ENCODE measurements around the gene TACO1.

TACO1 gene

DNA sequence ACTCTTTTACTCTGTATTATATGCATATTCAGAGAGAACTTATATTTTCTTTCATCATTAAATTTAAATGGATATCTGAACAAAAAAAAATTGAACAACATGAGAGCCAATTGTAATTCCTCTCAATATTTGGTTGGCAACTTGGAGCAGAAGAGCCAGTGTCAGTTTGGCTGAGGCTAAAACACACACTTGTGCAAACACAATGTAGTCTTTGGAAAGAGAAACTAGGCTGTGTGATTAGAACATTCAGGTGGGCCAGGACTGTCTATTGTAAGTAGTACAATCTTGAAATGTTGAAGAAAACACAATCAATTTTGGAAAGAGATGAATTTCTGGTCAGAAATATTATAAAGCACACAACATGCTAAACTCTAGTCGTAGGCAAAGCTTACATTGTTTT is 33.5 kb upstream of the TACO1 start:
- no peaks in the 10 kb centered on the region for H3K9me3 ChIP-seq (ENCODE audit: control insufficient read depth, low read length)
- no peaks in the 10 kb centered on the region for H3K36me3 ChIP-seq (ENCODE audit: control insufficient read depth in 1 of 2, insufficient read depth in 2 of 2, low read depth in 1 of 2, low read length in 2 of 2)
- H2AFZ ChIP-seq (ENCODE audit: low read depth, low read length) = no peak overlapping the region
- H3K14ac ChIP-seq (ENCODE audit: low read length in 2 of 2) = no peak overlapping the region
- no peaks in the 10 kb centered on the region for H3K27me3 ChIP-seq (ENCODE audit: control insufficient read depth in 1 of 2, insufficient read depth in 1 of 2, low read length in 2 of 2)
- H3K27ac ChIP-seq (ENCODE audit: low read length, poor library complexity, severe bottlenecking) = no peak overlapping the region
- no peak overlapping the region for H3K9ac ChIP-seq (ENCODE audit: low read length)
- H3K4me2 ChIP-seq (ENCODE audit: low read length, poor library complexity, severe bottlenecking) = no peak overlapping the region
- no peak overlapping the region for H4K8ac ChIP-seq (ENCODE audit: low read length)
- no peak overlapping the region for H2BK5ac ChIP-seq (ENCODE audit: low read depth, low read length, poor library complexity, severe bottlenecking)
- H3K4ac ChIP-seq (ENCODE audit: low read depth in 1 of 2, low read length in 2 of 2) = no peak overlapping the region
- no peak overlapping the region for H2BK12ac ChIP-seq (ENCODE audit: low read length in 2 of 2)
- H3K79me1 ChIP-seq (replicated peaks; ENCODE audit: low read length, poor library complexity, severe bottlenecking) = peaks cover 15% of the 10 kb centered on the region
- no peak overlapping the region for H3K4me3 ChIP-seq (ENCODE audit: insufficient read depth in 1 of 2, low read depth in 1 of 2, low read length in 2 of 2)
- no peak overlapping the region for H2BK15ac ChIP-seq (ENCODE audit: low read depth, poor library complexity, severe bottlenecking)
- H2BK120ac ChIP-seq (ENCODE audit: low read depth, low read length) = no peak overlapping the region
- peaks cover 6% of the 10 kb centered on the region for H3K4me1 ChIP-seq (ENCODE audit: control insufficient read depth, insufficient read depth, low read depth, low read length)
- WGBS = 86% methylated on average over 1 of the region's 1 CpG
- no peak overlapping the region for H2AK5ac ChIP-seq (ENCODE audit: low read length, severe bottlenecking)
- no peak overlapping the region for H4K91ac ChIP-seq (ENCODE audit: low read length)
- H3K23ac ChIP-seq (ENCODE audit: low read length in 2 of 2) = no peak overlapping the region
- DNase-seq = no peak
- H3K18ac ChIP-seq (ENCODE audit: low read depth in 1 of 2, low read length in 2 of 2) = no peak overlapping the region

- Histone ChIP-seq H2AK5ac (ENCODE audit: low read length, severe bottlenecking) (no peak overlapping the region), H3K9me3 (ENCODE audit: control insufficient read depth, low read length) (no peaks in the 10 kb centered on the region), H3K36me3 (ENCODE audit: control insufficient read depth in 1 of 2, insufficient read depth in 2 of 2, low read depth in 1 of 2, low read length in 2 of 2) (no peaks in the 10 kb centered on the region), H3K18ac (ENCODE audit: low read depth in 1 of 2, low read length in 2 of 2) (no peak overlapping the region), H2BK12ac (ENCODE audit: low read length in 2 of 2) (no peak overlapping the region), H2BK15ac (ENCODE audit: low read depth, poor library complexity, severe bottlenecking) (no peak overlapping the region), H3K4me2 (ENCODE audit: low read length, poor library complexity, severe bottlenecking) (no peak overlapping the region), H2BK120ac (ENCODE audit: low read depth, low read length) (no peak overlapping the region), H3K4me3 (ENCODE audit: insufficient read depth in 1 of 2, low read depth in 1 of 2, low read length in 2 of 2) (no peak overlapping the region), H3K9ac (ENCODE audit: low read length) (no peak overlapping the region), H2AFZ (ENCODE audit: low read depth, low read length) (no peak overlapping the region), H3K14ac (ENCODE audit: low read length in 2 of 2) (no peak overlapping the region), H3K27me3 (ENCODE audit: control insufficient read depth in 1 of 2, insufficient read depth in 1 of 2, low read length in 2 of 2) (no peaks in the 10 kb centered on the region), H3K23ac (ENCODE audit: low read length in 2 of 2) (no peak overlapping the region), H4K8ac (ENCODE audit: low read length) (no peak overlapping the region), H3K79me1 (replicated peaks; ENCODE audit: low read length, poor library complexity, severe bottlenecking) (peaks cover 16% of the 10 kb centered on the region), H3K4ac (ENCODE audit: low read depth in 1 of 2, low read length in 2 of 2) (no peak overlapping the region), H2BK5ac (ENCODE audit: low read depth, low read length, poor library complexity, severe bottlenecking) (no peak overlapping the region), H3K4me1 (ENCODE audit: control insufficient read depth, insufficient read depth, low read depth, low read length) (peaks cover 6% of the 10 kb centered on the region), H3K27ac (ENCODE audit: low read length, poor library complexity, severe bottlenecking) (no peak overlapping the region), H4K91ac (ENCODE audit: low read length) (no peak overlapping the region)
- WGBS = 81% methylated on average over 8 of the region's 8 CpGs
- no peak for DNase-seq
Measured at GRCh38 chr17:63568563-63568962, 32.1 kb upstream of the TACO1 start.

DNA sequence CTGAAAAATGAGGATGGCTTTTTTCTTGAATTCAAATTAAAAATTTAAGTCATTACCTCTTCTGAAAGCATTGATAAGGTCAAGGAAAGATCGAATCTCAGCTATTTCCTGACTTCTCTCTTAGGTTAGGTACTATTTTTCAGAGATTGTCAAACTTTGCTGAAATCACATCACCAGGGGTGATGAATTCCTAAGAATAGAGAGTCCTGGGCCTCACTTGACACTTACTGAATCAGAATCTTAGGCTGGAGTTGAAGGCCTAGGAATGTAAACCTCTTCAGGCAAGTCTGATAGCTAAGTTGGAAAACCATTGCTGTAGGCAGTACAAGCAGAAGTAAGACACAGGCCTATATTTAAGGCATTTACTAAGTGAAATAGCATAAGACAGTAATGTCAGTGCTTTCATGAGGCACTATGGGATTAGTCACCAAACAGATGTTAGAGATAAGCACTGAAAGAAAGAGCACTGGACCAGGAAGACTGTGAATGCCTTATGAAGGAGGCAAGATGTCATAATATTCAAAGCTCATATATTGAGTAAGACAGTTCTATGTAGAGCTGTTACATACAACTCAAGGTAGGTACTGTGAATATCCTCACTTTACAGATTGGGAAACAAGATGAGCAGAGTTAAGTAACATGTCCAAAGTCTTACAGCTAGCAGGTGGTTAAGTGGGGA is 28.9 kb upstream of the TACO1 start:
- H3K4me2 ChIP-seq (ENCODE audit: low read length, poor library complexity, severe bottlenecking) = no peak overlapping the region
- no peak overlapping the region for H2BK15ac ChIP-seq (ENCODE audit: low read depth, poor library complexity, severe bottlenecking)
- H3K9me3 ChIP-seq (ENCODE audit: control insufficient read depth, low read length) = no peaks in the 10 kb centered on the region
- no peak overlapping the region for H3K18ac ChIP-seq (ENCODE audit: low read depth in 1 of 2, low read length in 2 of 2)
- WGBS = no CpG with 5 or more reads among the region's 1 CpG
- H3K27me3 ChIP-seq (ENCODE audit: control insufficient read depth in 1 of 2, insufficient read depth in 1 of 2, low read length in 2 of 2) = no peaks in the 10 kb centered on the region
- no peak overlapping the region for H3K23ac ChIP-seq (ENCODE audit: low read length in 2 of 2)
- peak; percentile 82 for DNase-seq
- H2BK5ac ChIP-seq (ENCODE audit: low read depth, low read length, poor library complexity, severe bottlenecking) = no peak overlapping the region
- no peak overlapping the region for H2BK120ac ChIP-seq (ENCODE audit: low read depth, low read length)
- H4K91ac ChIP-seq (ENCODE audit: low read length) = no peak overlapping the region
- H3K4me3 ChIP-seq (ENCODE audit: insufficient read depth in 1 of 2, low read depth in 1 of 2, low read length in 2 of 2) = no peak overlapping the region
- no peak overlapping the region for H3K27ac ChIP-seq (ENCODE audit: low read length, poor library complexity, severe bottlenecking)
- peaks cover 6% of the 10 kb centered on the region for H3K4me1 ChIP-seq (ENCODE audit: control insufficient read depth, insufficient read depth, low read depth, low read length)
- H2AFZ ChIP-seq (ENCODE audit: low read depth, low read length) = no peak overlapping the region
- H4K8ac ChIP-seq (ENCODE audit: low read length) = no peak overlapping the region
- H3K9ac ChIP-seq (ENCODE audit: low read length) = peak overlapping the region; percentile 25
- H2AK5ac ChIP-seq (ENCODE audit: low read length, severe bottlenecking) = no peak overlapping the region
- no peak overlapping the region for H3K4ac ChIP-seq (ENCODE audit: low read depth in 1 of 2, low read length in 2 of 2)
- no peak overlapping the region for H3K14ac ChIP-seq (ENCODE audit: low read length in 2 of 2)
- H3K79me1 ChIP-seq (replicated peaks; ENCODE audit: low read length, poor library complexity, severe bottlenecking) = peaks cover 23% of the 10 kb centered on the region
- peaks cover 0 to under 1% of the 10 kb centered on the region in 2 experiments for H3K36me3 ChIP-seq (ENCODE audit: control insufficient read depth in 1 of 2, insufficient read depth in 2 of 2, low read depth in 1 of 2, low read length in 2 of 2)
- no peak overlapping the region for H2BK12ac ChIP-seq (ENCODE audit: low read length in 2 of 2)

DNA sequence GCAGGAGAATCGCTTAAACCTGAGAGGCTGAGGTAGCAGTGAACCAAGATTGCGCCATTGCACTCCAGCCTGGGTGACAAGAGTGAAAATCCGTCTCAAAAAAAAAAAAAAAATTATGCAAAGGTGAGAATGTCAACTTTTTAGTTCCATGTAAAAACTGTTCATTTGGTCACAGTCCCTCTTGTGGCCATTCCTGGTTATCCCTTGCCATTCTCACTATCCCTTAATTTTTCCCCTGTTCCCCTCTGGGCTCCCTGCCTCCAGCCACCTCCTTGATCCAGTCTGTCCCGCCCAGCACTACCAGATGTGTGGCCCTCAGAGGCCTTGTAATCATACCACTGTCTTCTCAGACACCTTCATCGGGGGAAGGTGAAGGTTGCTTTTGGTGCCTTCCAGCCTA is 27.1 kb upstream of the TACO1 start:
- no peak overlapping the region for H4K91ac ChIP-seq (ENCODE audit: low read length)
- H3K14ac ChIP-seq (ENCODE audit: low read length in 2 of 2) = no peak overlapping the region
- H3K4me2 ChIP-seq (ENCODE audit: low read length, poor library complexity, severe bottlenecking) = no peak overlapping the region
- no peak overlapping the region for H2AK5ac ChIP-seq (ENCODE audit: low read length, severe bottlenecking)
- WGBS = 91% methylated on average over 5 of the region's 5 CpGs
- no peak overlapping the region for H3K23ac ChIP-seq (ENCODE audit: low read length in 2 of 2)
- no peak overlapping the region for H3K4ac ChIP-seq (ENCODE audit: low read depth in 1 of 2, low read length in 2 of 2)
- H2BK12ac ChIP-seq (ENCODE audit: low read length in 2 of 2) = no peak overlapping the region
- H3K4me1 ChIP-seq (ENCODE audit: control insufficient read depth, insufficient read depth, low read depth, low read length) = peaks cover 8% of the 10 kb centered on the region
- H3K18ac ChIP-seq (ENCODE audit: low read depth in 1 of 2, low read length in 2 of 2) = no peak overlapping the region
- peaks cover 2 to 3% of the 10 kb centered on the region in 2 experiments for H3K36me3 ChIP-seq (ENCODE audit: control insufficient read depth in 1 of 2, insufficient read depth in 2 of 2, low read depth in 1 of 2, low read length in 2 of 2)
- no peak overlapping the region for H2BK15ac ChIP-seq (ENCODE audit: low read depth, poor library complexity, severe bottlenecking)
- no peaks in the 10 kb centered on the region for H3K27me3 ChIP-seq (ENCODE audit: control insufficient read depth in 1 of 2, insufficient read depth in 1 of 2, low read length in 2 of 2)
- peak overlapping the region; percentile 7 for H4K8ac ChIP-seq (ENCODE audit: low read length)
- no peak overlapping the region for H2BK5ac ChIP-seq (ENCODE audit: low read depth, low read length, poor library complexity, severe bottlenecking)
- H3K9me3 ChIP-seq (ENCODE audit: control insufficient read depth, low read length) = no peaks in the 10 kb centered on the region
- no peak overlapping the region for H2AFZ ChIP-seq (ENCODE audit: low read depth, low read length)
- H3K79me1 ChIP-seq (replicated peaks; ENCODE audit: low read length, poor library complexity, severe bottlenecking) = peaks cover 32% of the 10 kb centered on the region
- no peak overlapping the region for H3K27ac ChIP-seq (ENCODE audit: low read length, poor library complexity, severe bottlenecking)
- no peak overlapping the region for H2BK120ac ChIP-seq (ENCODE audit: low read depth, low read length)
- H3K9ac ChIP-seq (ENCODE audit: low read length) = no peak overlapping the region
- H3K4me3 ChIP-seq (ENCODE audit: insufficient read depth in 1 of 2, low read depth in 1 of 2, low read length in 2 of 2) = no peak overlapping the region
- DNase-seq = peak; percentile 18

Measured in mesenchymal stem cell (in vitro differentiated cells and primary cell).